ENCODE data around the gene OVOL1.

OVOL1 gene

GRCh38 chr11:65794570-65795510 is 8.0 kb downstream of the OVOL1 start:
- TF ChIP-seq CTCF (conservative IDR thresholded peaks at IDR 0.05): no peak
- H3K27ac ChIP-seq: peak overlapping the region; percentile 90

GRCh38 chr11:65796726-65797601 is 10.1 kb downstream of the OVOL1 start:
- 0 out of 2 replicates have a peak, but pooled peaks have one; percentile 15 for TF ChIP-seq CTCF (conservative IDR thresholded peaks at IDR 0.05)
- peak overlapping the region; percentile 66 for H3K27ac ChIP-seq

GRCh38 chr11:65797711-65798110 is 10.8 kb downstream of the OVOL1 start:
- H3K27ac ChIP-seq: peak overlapping the region; percentile 66
- TF ChIP-seq CTCF (conservative IDR thresholded peaks at IDR 0.05): no peak

- H3K27ac ChIP-seq: no peak overlapping the region; the same call in 1 of the 2 replicates
- TF ChIP-seq CTCF (conservative IDR thresholded peaks at IDR 0.05): no peak
Measured at GRCh38 chr11:65798882-65799281, 12.0 kb downstream of the OVOL1 start.

GRCh38 chr11:65801153-65801987 is 14.5 kb downstream of the OVOL1 start:
- no peak overlapping the region for H3K27ac ChIP-seq
- no peak for TF ChIP-seq CTCF (conservative IDR thresholded peaks at IDR 0.05)

- TF ChIP-seq CTCF (conservative IDR thresholded peaks at IDR 0.05): no peak
- H3K27ac ChIP-seq: no peak overlapping the region
Measured at GRCh38 chr11:65802841-65803240, 16.0 kb downstream of the OVOL1 start.
